Activated naive CD4-positive, alpha-beta T cell treated with anti-CD3 and anti-CD28 coated beads, Interleukin-2, amount 50 U/mL, for 72 hours (primary cell): ENCODE results near the gene CAPN15. TPM values are rescaled to one million over a fixed set of nuclear protein-coding genes. Genes with fewer than 3 reads are reported as not detected.

ENCODE experiments used
- ATAC-seq, 2 donors: fragments of 150-1000 bp; cut with Tn5 transposase; 2 replicates each; pipeline ENCODE4 v1.10.0; 2021; ENCODE audit warnings: mild to moderate bottlenecking in 2 of 2, moderate library complexity in 2 of 2
- DNase-seq, 2 donors: peaks; one replicate each; pipeline ENCODE4 v3.0.0; 2021 to 2022; ENCODE audit warnings: low spot score in 2 of 2
- H3K27ac Mint-ChIP-seq, 2 donors: one replicate each; pipeline ENCODE4 v1.8.0; 2022; ENCODE audit warnings: mild to moderate bottlenecking in 2 of 2, mixed read lengths in 2 of 2
- H3K36me3 Mint-ChIP-seq, 2 donors: one replicate each; pipeline ENCODE4 v1.8.0; 2022; ENCODE audit warnings: mixed read lengths in 2 of 2
- H3K9me3 Mint-ChIP-seq, 2 donors: one replicate each; pipeline ENCODE4 v1.8.0; 2022; ENCODE audit warnings: mixed read lengths in 2 of 2
- total RNA-seq, 2 donors: library from RNA; stranded (reverse); gene quantifications; one replicate each; pipeline ENCODE4 v1.2.3, GENCODE V29; 2022

The CAPN15 gene
- total RNA-seq, 2 donors from 2014 or later = 55.5 to 76.5 TPM

DNA sequence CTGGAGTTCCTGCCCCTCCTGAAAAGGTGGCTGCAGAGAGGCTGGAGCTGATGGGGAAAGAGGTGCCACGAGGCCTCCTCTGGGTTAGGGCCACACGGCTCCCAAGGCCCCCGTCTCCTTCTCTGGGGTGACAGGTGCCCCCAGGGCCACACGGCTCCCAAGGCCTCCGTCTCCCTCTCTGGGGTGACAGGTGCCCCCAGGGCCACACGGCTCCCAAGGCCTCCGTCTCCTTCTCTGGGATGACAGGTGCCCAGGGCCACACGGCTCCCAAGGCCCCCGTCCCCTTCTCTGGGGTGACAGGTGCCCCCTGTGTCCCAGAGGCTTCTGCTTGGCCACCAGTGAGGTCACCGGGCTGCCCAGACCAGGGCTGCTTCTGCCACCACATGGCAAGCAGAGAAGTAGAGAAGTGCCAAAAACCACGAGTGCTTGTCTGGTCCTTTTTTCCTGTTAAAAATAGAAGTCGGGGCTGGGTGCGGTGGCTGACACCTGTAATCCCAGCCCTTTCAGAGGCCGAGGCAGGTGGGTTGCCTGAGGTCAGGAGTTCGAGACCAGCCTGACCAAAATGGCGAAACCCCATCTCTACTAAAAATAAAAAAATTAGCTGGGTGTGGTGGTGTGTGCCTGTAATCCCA, 4.1 kb downstream of the CAPN15 start:
- DNase-seq = no peak
- ATAC-seq = no peak

DNA sequence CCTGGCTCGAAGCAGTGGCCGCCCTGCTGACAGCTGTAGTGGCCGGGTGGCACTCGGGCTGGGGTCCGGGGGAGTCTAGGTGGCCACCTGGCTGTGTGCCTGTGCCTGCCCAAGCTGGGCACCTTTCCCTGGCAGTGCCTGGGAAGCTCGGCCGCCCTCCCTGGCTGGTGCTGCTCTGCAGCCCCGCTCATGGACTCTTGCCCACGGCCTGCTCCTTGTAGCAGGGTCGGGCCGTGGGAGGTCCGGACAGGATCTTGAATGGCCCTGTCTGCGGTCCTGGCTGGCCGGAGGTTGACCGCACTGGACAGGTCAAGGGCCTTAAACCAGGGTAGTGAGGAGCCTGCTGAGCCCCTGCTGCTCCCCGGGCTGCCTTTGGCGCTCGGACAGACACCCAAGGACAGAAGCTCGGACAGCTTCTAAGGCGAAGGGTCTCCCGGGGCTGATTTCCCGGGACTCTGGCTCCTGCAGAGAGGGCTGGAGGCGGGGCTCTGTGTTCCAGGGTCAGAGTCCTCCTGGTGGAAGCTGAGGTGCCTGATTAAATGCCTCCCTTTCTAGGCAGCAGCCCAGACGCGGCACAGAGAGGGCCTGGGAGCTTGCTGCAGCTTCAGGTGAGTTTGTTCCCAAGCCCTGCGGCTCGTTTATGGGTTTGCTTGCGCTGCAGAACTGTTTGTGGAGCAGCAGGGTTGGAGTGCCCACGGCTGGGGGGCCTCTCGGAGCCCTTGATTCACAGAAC, 6.0 kb downstream of the CAPN15 start:
- DNase-seq = no peak
- Mint-ChIP-seq H3K36me3 (peaks cover 2 to 8% of the 10 kb centered on the region in 2 donors), H3K27ac (no peak overlapping the region), H3K9me3 (no peaks in the 10 kb centered on the region)
- no peak for ATAC-seq

More for the DNA sequence above, 4.1 kb downstream of the CAPN15 start:
- Mint-ChIP-seq H3K36me3 (peaks cover 4 to 11% of the 10 kb centered on the region in 2 donors), H3K27ac (no peak overlapping the region), H3K9me3 (no peaks in the 10 kb centered on the region)

DNA sequence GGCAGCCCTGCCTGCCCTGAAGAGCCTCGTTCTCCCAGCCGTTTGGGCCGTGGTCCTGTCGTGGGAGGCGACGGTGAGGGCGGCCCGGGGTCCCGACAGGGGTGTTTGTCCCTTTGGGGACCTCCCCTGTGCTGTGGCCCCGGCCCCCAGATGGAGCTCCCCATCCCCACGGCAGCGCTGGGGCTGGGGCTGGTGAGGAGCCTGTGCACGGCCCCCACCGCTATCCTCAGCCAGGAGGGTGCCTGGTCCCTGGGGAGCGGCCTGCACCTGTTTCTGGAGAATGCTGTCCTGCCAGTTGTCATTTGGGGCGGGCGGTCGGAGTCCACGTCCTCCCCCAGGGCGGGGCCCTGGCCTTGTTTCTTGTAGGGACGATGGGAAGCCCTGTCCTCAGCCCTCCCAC, 6.6 kb downstream of the CAPN15 start:
- H3K27ac Mint-ChIP-seq = no peak overlapping the region

DNA sequence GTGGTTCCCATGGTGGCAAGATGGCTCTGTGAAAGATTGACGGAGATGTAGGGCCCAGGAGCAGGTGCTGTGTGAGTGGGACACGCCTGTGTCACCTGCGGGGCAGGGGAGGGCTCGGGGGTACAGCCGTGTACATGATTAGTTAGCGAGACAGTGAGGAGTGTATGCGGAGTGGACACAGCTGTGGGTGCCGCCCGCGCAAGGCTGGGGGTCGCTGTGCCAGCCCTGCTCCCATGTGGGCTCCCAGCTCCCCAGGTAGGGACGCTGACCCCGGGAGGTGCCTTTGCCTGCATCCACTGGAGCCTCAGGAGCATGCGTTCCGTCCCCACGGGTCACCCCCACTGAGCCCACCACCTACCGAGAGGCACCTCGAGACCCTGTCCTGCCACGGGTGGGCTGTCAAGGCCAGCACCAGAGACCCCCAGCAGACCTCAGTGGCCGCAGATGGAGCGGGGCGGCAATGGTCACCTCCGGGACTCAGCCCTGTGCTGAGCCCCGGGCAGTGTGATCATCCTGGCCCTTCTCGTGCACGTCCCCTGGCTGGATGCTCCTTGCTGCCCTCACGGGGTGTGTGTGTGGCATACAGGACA, 7.4 kb downstream of the CAPN15 start:
- Mint-ChIP-seq H3K9me3 (no peaks in the 10 kb centered on the region), H3K36me3 (peaks cover 0 to 5% of the 10 kb centered on the region in 2 donors), H3K27ac (peak overlapping the region in 1 of 2 donors; percentile 50)
- DNase-seq (no peak), ATAC-seq (no peak)

More for the DNA sequence above, 6.6 kb downstream of the CAPN15 start:
- no peaks in the 10 kb centered on the region for H3K9me3 Mint-ChIP-seq
- H3K36me3 Mint-ChIP-seq = peaks cover 0 to 7% of the 10 kb centered on the region in 2 donors
- DNase-seq = no peak
- no peak for ATAC-seq

DNA sequence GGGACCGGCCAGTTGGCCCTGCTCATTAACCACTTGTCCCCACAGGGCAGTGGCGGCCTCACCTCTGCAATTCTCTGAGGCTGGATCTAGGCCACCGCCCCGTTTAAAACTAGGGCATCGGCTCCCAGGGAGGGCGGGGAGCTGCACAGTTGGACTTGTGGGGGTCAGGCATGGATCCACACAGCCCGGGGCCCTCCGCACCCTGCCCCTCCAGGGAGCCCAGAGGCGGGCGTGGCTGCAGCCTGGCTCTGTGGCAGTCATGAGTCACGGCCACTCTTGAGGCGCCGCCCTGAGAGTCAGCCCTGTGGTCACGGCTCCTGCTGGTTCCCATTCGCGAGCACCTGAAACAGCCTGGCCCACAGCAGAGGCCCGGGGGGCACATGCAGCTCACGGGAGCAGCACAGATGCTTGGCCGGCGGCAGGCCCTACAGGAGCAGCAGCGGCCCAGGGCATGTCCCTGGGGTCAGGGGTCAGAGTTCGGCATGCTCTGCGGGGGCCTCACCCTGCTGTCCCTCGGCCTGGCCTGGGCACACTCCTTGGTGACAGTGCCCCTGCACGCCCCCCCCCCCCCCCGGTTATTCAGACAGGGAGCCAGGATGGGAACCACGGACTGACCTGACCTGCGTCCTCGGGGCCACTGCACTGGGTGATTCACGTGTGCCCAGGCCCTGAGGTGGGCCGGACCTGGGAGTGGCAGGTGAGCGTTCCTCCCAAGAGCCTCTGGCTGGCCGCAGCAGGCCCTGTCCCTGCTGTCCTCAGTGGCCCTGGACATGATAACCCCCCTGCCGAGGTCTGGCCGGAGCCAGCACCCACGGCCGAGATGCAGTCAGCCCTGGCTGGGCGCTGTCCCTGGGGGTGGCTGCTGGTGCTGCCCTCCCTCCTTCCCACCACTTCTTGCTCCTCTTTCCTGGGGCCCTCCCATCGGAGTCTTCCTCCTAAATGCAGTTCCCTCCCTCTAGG, 8.2 kb downstream of the CAPN15 start:
- Mint-ChIP-seq H3K27ac (no peak overlapping the region), H3K9me3 (no peaks in the 10 kb centered on the region), H3K36me3 (no peaks in the 10 kb centered on the region)
- no peak for DNase-seq
- ATAC-seq = peak; percentile 12 to 58

DNA sequence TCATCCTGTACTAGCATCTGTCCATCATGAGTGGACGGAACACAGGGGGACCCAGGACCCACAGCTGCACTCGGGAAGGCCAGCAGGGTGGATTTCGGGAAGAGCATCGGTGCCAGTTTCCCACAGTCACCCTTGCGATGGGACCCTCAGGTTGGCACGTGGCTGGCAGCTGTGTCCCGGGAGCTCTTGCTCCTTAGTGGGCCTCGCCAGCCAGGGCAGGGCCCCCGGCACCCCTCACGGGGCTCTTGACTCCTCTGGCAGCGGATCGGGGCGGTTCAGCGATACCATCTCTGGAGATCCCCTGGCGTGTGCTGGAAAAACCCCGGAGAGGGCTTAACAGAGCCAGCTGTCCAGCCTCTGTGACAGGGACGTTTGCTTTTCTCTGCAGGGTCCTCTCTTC, 9.2 kb downstream of the CAPN15 start:
- no peaks in the 10 kb centered on the region for H3K9me3 Mint-ChIP-seq
- ATAC-seq (no peak), DNase-seq (no peak)
- no peaks in the 10 kb centered on the region for H3K36me3 Mint-ChIP-seq
- no peak overlapping the region for H3K27ac Mint-ChIP-seq

DNA sequence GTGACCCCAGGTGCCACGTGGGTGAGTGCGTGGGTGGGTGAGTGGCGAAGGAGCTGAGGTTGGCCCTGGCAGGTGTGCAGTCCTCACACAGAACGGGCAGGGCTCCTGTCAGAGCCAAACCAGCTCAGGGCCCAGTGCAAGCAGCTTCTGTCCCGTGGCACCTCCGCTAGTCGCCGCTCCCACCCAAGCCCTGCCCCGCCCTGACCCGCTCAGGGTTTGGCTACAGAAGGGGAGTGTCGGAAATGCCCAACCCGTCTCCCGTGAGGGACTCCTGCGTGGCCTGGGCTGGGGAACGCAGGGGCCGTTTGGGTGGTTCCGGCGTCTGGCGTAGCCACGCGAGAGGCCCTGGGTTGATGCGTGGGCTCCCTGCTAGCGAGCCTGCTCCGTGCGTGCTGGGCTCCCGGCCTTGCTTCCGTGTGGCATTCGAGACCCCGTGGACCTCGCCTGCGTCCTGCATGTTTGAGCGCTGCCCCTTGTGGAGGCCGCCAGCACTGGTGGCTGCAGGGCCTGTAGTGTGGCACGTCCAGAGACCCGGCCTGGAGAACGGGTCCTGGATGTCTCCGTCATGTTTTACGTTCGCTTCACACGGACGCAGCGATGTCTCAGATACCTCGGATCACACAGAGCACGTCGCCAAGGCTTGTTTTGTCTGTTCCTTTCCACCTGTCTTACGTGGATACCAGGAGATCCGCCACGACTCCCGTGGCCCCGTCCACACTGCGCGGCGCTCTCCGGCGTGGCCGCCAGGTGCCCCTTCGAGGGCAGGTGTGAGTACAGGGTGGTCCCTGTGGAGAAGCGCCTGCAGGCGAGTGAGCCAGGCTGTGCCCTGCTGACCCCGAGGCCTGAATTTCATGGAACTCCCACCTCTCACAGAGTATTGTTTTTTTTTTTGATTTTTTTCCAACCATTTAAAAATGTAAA, 10.2 kb downstream of the CAPN15 start:
- no peaks in the 10 kb centered on the region for H3K9me3 Mint-ChIP-seq
- DNase-seq = no peak
- no peak overlapping the region for H3K27ac Mint-ChIP-seq
- ATAC-seq = peak in 1 of 2 donors; percentile 5
- H3K36me3 Mint-ChIP-seq = no peaks in the 10 kb centered on the region

DNA sequence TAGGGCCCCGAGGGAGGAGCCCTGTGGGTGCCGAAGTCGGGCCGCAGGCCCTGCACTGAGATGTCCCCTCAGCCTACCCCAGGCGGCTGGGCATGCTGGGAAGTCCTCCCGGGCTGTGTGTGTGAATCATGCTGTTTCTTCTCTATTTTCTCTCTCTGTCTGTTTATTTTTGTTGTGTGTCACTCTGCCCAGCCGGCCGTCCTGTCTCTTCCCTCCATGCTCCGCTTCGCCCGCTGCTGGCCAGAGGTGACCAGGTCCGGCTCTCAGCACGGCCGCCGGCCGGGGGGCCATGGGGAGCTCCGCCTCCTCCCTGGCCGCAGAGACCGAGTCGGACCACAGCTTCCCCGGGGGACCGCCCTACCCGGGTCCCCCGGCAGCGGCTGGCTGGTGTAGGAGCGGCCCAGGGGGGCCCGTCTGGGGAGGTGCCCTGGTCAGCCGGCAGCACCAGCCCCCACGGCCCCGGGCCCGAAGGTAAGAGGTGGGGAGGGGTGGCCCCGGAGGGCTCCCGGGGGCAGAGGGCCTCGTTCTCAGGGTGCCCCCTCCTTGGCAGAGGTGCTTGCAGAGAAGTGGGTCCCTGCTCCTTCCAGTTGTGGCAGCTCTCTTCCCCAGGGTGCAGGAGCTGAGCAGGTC, 12.5 kb downstream of the CAPN15 start:
- no peaks in the 10 kb centered on the region for H3K36me3 Mint-ChIP-seq
- peak overlapping the region in 1 of 2 donors; percentile 56 for H3K27ac Mint-ChIP-seq
- no peaks in the 10 kb centered on the region for H3K9me3 Mint-ChIP-seq
- ATAC-seq (no peak), DNase-seq (no peak)

DNA sequence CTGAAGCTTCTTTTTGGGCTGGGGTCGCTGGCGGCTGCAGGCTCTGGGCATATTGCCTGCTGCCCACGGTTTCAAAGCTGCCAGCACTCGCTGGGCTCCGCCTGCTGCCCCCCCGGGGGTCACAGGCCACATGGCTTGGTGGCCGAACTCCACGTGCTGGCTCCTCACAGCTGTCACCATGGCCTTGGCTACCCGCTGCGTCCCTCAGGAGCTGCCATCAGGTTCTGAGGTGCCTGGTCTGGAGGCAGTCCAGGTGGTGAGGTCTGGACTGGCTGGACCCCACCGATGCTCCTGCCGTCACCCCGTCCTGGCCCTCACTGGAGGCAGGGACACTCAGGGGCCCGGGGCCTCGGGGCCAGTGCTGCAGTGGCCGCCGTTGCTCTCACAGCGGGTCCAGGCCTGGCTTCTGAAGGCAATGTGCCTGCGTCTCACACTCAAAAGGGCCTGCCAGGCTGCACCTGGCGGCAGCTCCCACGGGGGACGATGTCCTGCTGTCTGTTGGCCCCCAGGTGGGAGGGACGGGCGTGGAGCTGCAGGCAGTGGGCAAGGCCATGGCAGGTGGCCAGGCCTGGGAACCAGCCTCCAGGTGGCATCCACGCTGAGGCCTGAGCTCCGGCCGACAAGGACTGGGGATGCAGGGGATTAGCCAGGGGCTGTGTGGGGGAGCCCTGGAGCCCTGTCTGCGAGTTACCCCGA, 13.3 kb downstream of the CAPN15 start:
- ATAC-seq (no peak), DNase-seq (no peak)
- Mint-ChIP-seq H3K27ac (no peak overlapping the region), H3K9me3 (no peaks in the 10 kb centered on the region), H3K36me3 (no peaks in the 10 kb centered on the region)

DNA sequence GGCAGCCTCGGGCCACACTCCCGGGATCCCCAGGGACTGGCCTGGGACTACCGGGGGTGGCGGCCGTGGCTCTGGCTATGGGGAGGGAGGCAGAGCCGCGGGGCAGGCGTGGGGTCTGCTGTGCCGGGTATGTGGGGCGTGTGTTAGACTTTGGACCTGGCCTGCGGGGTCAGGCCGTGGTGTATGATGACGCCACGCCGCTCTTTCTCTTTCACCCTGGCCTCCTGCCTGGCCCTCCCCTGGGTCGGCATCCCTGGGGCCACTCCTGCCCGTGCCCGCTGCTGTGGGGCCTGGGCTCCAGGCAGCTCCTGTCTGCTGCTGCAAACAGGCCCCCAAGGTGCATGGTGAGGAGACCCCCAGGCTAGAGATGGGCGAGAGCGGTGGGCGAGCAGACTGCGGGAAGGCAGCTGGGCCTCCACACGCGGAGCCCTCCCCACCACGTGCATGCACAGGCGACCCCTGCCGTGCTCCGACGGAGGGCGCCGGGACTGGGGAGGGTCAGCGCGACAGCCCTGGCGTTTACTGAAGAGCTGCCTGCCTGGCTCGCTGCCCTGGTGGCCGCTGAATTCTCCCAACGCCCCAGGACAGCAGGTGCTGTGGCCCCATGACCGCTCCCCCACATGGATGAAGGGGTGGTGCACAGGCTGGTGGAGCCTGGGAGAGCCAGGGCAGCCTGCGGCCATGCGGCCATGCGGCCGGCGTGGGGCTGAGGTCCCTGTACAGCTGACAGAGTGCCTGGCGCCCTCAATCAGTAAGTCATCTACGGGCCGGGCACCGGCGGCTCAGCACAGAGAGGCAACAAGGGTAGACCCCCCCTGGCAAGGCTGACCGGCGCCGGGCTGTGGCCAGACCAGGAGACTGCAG, 16.0 kb downstream of the CAPN15 start:
- no peaks in the 10 kb centered on the region for H3K36me3 Mint-ChIP-seq
- DNase-seq (no peak), ATAC-seq (no peak)
- no peak overlapping the region for H3K27ac Mint-ChIP-seq
- no peaks in the 10 kb centered on the region for H3K9me3 Mint-ChIP-seq

DNA sequence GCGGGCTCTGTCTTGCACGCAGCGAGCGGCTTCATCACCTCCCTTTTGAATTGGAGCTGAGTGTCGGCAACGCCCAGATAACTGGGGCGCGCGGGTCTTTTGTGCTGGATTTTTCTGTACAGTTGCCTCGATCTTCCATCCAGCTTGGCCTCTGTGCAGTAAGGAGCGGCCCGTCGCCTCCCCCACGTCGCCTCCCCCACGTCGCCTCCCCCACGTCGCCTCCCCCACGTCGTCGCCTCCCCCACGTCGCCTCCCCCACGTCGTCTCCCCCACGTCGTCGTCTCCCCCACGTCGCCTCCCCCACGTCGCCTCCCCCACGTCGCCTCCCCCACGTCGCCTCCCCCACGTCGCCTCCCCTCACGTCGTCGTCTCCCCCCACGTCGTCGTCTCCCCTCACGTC, 17.0 kb downstream of the CAPN15 start:
- DNase-seq = no peak
- ATAC-seq = no peak
- Mint-ChIP-seq H3K27ac (no peak overlapping the region), H3K36me3 (no peaks in the 10 kb centered on the region), H3K9me3 (no peaks in the 10 kb centered on the region)

DNA sequence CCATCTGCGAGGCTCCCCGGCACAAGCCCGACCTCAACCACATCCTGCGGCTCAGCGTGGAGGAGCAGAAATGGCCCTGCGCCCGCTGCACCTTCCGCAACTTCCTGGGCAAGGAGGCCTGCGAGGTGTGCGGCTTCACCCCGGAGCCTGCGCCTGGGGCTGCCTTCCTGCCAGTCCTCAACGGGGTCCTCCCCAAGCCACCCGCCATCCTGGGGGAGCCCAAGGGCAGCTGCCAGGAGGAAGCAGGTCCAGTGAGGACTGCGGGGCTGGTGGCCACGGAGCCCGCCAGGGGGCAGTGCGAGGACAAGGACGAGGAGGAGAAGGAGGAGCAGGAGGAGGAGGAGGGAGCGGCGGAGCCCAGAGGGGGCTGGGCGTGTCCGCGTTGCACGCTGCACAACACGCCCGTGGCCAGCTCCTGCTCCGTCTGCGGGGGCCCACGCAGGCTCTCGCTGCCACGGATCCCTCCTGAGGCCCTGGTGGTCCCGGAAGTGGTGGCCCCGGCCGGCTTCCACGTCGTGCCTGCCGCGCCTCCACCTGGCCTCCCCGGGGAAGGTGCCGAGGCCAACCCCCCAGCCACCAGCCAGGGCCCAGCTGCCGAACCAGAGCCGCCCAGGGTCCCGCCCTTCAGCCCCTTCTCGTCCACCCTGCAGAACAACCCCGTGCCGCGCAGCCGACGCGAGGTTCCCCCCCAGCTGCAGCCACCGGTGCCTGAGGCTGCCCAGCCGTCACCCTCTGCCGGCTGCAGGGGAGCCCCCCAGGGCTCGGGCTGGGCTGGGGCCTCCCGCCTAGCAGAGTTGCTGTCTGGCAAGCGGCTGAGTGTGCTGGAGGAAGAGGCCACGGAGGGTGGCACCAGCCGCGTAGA, 19.6 kb downstream of the CAPN15 start:
- ATAC-seq = peak; percentile 76 to 84
- no peak overlapping the region for H3K27ac Mint-ChIP-seq
- H3K9me3 Mint-ChIP-seq = no peaks in the 10 kb centered on the region

DNA sequence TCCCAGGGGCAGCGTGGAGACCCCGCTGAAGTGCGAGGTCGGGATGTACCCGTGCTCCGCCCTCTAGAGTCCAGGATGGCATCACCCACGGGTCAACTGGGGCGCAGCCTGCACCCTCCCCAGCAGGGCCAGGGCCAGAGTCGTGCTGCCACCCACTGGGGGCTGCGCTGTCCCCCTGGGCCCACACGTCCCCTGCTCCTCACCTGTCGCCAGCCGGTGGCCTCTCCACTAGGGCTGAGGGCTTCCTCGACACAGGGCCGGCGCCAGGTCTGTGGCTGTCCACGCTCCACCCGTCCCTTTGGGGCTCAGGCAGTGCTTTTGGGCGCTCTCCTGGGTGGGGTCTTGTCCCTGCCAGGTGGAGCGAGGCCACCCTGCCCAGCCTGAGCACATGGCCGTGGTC, 21.1 kb downstream of the CAPN15 start:
- Mint-ChIP-seq H3K9me3 (no peaks in the 10 kb centered on the region), H3K27ac (no peak overlapping the region), H3K36me3 (no peaks in the 10 kb centered on the region)
- no peak for DNase-seq
- no peak for ATAC-seq

More for the DNA sequence above, 19.6 kb downstream of the CAPN15 start:
- DNase-seq = peak; percentile 52 to 73
- no peaks in the 10 kb centered on the region for H3K36me3 Mint-ChIP-seq
